Measurements from ENCODE around the gene HEBP1.

Gene HEBP1

DNA sequence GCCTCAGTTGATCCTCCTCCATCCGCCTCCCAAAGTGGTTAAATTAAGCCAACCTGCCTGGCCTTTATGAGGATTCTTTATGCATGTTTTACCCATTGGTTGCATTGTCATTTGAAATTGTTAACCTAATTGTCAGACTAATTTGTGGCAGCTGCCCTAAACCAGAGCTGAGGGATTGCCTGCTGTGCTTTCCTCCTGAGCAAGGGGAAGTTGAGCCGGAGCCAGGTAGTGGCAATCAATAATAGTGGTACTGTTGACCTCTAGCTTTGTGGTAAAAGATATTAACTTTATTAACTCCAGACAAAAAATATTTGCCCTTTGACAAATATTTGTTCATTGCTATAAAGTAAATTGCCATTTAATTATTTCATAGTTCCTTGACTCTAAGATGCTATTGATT is 5.6 kb upstream of the HEBP1 start:
- Histone ChIP-seq H3K36me3 (ENCODE audit: insufficient read depth) (no peaks in the 10 kb centered on the region), H2AFZ (ENCODE audit: low read depth) (no peak overlapping the region), H3K27ac (no peak overlapping the region), H3K4me3 (IDR thresholded peaks at IDR 0.05; ENCODE audit: insufficient read depth, low read depth, low read length) (no peak overlapping the region), H4K20me1 (ENCODE audit: insufficient read depth) (no peaks in the 10 kb centered on the region), H3K27me3 (ENCODE audit: insufficient read depth, low read depth) (no peaks in the 10 kb centered on the region), H3K9ac (no peak overlapping the region), H3K79me2 (ENCODE audit: insufficient read depth, low read depth) (no peaks in the 10 kb centered on the region), H3K4me1 (ENCODE audit: low read depth, poor library complexity, severe bottlenecking) (no peaks in the 10 kb centered on the region), H3K4me2 (no peak overlapping the region)
- TF ChIP-seq, protein P1, sequence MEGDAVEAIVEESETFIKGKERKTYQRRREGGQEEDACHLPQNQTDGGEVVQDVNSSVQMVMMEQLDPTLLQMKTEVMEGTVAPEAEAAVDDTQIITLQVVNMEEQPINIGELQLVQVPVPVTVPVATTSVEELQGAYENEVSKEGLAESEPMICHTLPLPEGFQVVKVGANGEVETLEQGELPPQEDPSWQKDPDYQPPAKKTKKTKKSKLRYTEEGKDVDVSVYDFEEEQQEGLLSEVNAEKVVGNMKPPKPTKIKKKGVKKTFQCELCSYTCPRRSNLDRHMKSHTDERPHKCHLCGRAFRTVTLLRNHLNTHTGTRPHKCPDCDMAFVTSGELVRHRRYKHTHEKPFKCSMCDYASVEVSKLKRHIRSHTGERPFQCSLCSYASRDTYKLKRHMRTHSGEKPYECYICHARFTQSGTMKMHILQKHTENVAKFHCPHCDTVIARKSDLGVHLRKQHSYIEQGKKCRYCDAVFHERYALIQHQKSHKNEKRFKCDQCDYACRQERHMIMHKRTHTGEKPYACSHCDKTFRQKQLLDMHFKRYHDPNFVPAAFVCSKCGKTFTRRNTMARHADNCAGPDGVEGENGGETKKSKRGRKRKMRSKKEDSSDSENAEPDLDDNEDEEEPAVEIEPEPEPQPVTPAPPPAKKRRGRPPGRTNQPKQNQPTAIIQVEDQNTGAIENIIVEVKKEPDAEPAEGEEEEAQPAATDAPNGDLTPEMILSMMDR (conservative IDR thresholded peaks at IDR 0.05; ENCODE audit: low read depth, low read length): no peak

DNA sequence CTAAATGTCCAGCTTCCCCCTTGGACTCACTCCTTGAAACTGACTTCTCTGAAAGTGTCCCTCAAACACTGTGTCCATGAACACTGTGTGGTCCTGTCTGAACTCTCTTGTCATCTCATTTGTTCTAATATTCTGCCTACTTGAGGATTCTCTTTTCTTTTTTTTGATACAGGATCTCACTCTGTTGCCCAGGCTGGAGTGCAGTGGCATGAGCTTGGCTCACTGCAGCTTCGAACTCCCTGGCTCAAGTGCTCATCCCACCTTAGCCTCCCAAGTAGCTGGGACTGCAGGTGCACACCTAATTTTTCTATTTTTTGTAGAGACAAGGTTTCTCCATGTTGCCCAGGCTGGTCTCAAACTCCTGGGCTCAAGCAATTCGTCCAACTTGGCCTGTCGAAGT is 4.9 kb upstream of the HEBP1 start:
- Histone ChIP-seq H3K79me2 (ENCODE audit: insufficient read depth, low read depth) (no peaks in the 10 kb centered on the region), H3K4me3 (IDR thresholded peaks at IDR 0.05; ENCODE audit: insufficient read depth, low read depth, low read length) (no peak overlapping the region), H2AFZ (ENCODE audit: low read depth) (no peak overlapping the region), H3K4me2 (no peak overlapping the region), H3K36me3 (ENCODE audit: insufficient read depth) (no peaks in the 10 kb centered on the region), H3K4me1 (ENCODE audit: low read depth, poor library complexity, severe bottlenecking) (no peaks in the 10 kb centered on the region), H3K9ac (no peak overlapping the region), H3K27ac (no peak overlapping the region), H3K27me3 (ENCODE audit: insufficient read depth, low read depth) (no peaks in the 10 kb centered on the region), H4K20me1 (ENCODE audit: insufficient read depth) (no peaks in the 10 kb centered on the region)
- TF ChIP-seq, protein P1 (conservative IDR thresholded peaks at IDR 0.05; ENCODE audit: low read depth, low read length): no peak

DNA sequence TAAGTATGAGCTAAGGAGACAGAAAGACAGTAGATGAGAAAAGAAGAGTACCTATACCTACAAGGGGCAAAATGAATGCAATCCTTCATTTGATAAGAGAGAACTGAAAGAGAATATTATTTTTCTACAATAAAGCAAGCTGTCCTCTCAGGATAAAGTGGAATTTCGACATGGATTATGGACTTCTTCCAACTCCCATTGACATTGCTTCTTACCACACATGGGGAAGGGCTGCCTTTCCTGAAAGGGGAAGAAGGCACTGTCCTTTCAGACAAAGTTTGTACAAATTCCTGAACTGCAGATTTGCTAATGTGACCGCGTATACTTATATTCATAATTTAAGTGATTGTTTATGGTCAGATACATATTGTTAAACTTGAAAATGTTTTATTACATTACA is 4.3 kb upstream of the HEBP1 start:
- Histone ChIP-seq H3K4me2 (no peak overlapping the region), H3K36me3 (ENCODE audit: insufficient read depth) (no peaks in the 10 kb centered on the region), H3K4me3 (IDR thresholded peaks at IDR 0.05; ENCODE audit: insufficient read depth, low read depth, low read length) (no peak overlapping the region), H3K79me2 (ENCODE audit: insufficient read depth, low read depth) (no peaks in the 10 kb centered on the region), H2AFZ (ENCODE audit: low read depth) (no peak overlapping the region), H4K20me1 (ENCODE audit: insufficient read depth) (no peaks in the 10 kb centered on the region), H3K4me1 (ENCODE audit: low read depth, poor library complexity, severe bottlenecking) (no peaks in the 10 kb centered on the region), H3K27me3 (ENCODE audit: insufficient read depth, low read depth) (no peaks in the 10 kb centered on the region), H3K27ac (no peak overlapping the region), H3K9ac (no peak overlapping the region)
- TF ChIP-seq, protein P1 (conservative IDR thresholded peaks at IDR 0.05; ENCODE audit: low read depth, low read length): no peak

DNA sequence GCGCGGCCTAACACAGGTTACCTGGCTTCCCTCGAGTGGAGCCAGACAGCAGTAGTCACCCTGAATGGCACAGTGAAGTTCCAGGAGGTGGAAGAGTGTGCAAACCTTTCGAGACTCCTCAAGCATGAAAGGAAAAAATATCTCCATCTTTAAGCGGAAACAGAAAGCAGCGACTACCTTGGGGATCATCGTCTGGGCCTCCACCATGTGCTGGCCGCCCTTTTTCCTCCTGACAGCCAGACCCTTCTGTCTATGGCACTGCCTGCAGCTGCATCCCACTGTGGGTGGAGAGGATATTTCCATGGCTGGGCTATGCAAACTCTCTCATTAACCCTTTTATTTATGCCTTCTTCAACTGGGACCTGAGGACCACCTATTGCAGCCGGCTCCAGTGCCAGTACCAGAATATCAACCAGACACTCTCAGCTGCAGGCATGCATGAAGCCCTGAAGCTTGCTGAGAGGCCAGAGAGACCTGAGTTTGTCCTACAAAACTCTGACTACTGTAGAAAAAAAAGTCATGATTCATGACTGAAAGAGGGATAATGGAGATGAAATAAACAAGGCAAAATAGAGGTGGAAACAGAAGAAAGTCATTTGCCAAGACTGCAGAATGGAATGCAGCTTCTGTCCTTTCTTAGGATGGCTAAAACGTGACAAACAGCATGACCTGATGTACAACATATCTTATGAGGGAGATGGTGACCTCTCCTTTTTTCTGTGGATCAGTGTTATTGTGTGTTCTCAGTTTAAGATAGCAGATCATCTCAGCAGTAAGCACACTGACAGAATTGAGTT is 2.4 kb upstream of the HEBP1 start:
- no peaks in the 10 kb centered on the region for H3K79me2 ChIP-seq (ENCODE audit: insufficient read depth, low read depth)
- H3K4me1 ChIP-seq (ENCODE audit: low read depth, poor library complexity, severe bottlenecking): no peaks in the 10 kb centered on the region
- H3K27ac ChIP-seq: no peak overlapping the region
- no peaks in the 10 kb centered on the region for H3K27me3 ChIP-seq (ENCODE audit: insufficient read depth, low read depth)
- H3K9ac ChIP-seq: no peak overlapping the region
- TF ChIP-seq, protein P1 (conservative IDR thresholded peaks at IDR 0.05; ENCODE audit: low read depth, low read length): no peak
- H4K20me1 ChIP-seq (ENCODE audit: insufficient read depth): no peaks in the 10 kb centered on the region
- no peak overlapping the region for H3K4me2 ChIP-seq
- no peak overlapping the region for H2AFZ ChIP-seq (ENCODE audit: low read depth)
- H3K4me3 ChIP-seq (IDR thresholded peaks at IDR 0.05; ENCODE audit: insufficient read depth, low read depth, low read length): no peak overlapping the region
- H3K36me3 ChIP-seq (ENCODE audit: insufficient read depth): no peaks in the 10 kb centered on the region
